ENCODE data around the gene CCDC92B.
A peak's percentile ranks its signal among the peaks of the same experiment; 100 is the strongest.
"Not testable (repeated sequence)": the region's sequence is repeated elsewhere in the genome, so short reads cannot be mapped to it uniquely, and the experiment has no call there.

Gene CCDC92B

GRCh38 chr17:2688351-2689342 is 60.8 kb downstream of the CCDC92B start:
- DNase-seq = peak; percentile 38

GRCh38 chr17:2687074-2687418 is 62.4 kb downstream of the CCDC92B start:
- no peak for DNase-seq

- no peak for DNase-seq
Observed at GRCh38 chr17:2685696-2686095, 63.8 kb downstream of the CCDC92B start.

- DNase-seq = no peak
Observed at GRCh38 chr17:2684549-2684948, 64.9 kb downstream of the CCDC92B start.

- no peak for DNase-seq
Observed at GRCh38 chr17:2683912-2684311, 65.5 kb downstream of the CCDC92B start.

GRCh38 chr17:2682176-2682938 is 67.1 kb downstream of the CCDC92B start:
- no peak for DNase-seq

- DNase-seq = no peak
Observed at GRCh38 chr17:2681650-2682049, 67.8 kb downstream of the CCDC92B start.

- no peak for DNase-seq
Observed at GRCh38 chr17:2680961-2681360, 68.5 kb downstream of the CCDC92B start.

GRCh38 chr17:2679247-2679646 is 70.2 kb downstream of the CCDC92B start:
- DNase-seq = not testable (repeated sequence)

Data from femur (tissue), 1 donor.